ENCODE data around the gene SLIT1. TPM values are rescaled to one million over a fixed set of nuclear protein-coding genes. Genes with fewer than 3 reads are reported as not detected.

SLIT1 gene
- total and polyA plus RNA-seq, 2 of the 8 experiments (the other 6 are each of a cell fraction or from before 2014, with no cell fraction given), result 0.70 to 0.88 TPM

- H3K4me1 ChIP-seq (replicated peaks in 1 of 4; ENCODE audit: control insufficient read depth in 3 of 4, insufficient read depth in 4 of 4, low read length in 3 of 4), result peaks cover 0 to 17% (median 11%) of the 10 kb centered on the region in 4 experiments; a peak in 6 of 7 replicates
- H3K9me3 ChIP-seq (ENCODE audit: insufficient read depth in 2 of 2, low read depth in 1 of 2, low read length in 1 of 2), result no peaks in the 10 kb centered on the region
- H2BK15ac ChIP-seq (ENCODE audit: low read length), result no peak overlapping the region
- H3K79me2 ChIP-seq (ENCODE audit: control insufficient read depth in 1 of 2, insufficient read depth in 2 of 2, low read length in 2 of 2), result no peaks in the 10 kb centered on the region
- no peak overlapping the region for H4K5ac ChIP-seq (ENCODE audit: insufficient read length, low read depth, low read length)
- no peaks in the 10 kb centered on the region for H3K36me3 ChIP-seq (ENCODE audit: control insufficient read depth in 2 of 4, insufficient read depth in 4 of 4, low read length in 3 of 4)
- no peak overlapping the region for H2BK20ac ChIP-seq (ENCODE audit: low read length)
- TF ChIP-seq FOSL1 (IDR thresholded peaks at IDR 0.05; ENCODE audit: insufficient read depth, low read depth, low read length) (no peak), PHF8 (conservative IDR thresholded peaks at IDR 0.05; ENCODE audit: low read depth, low read length) (no peak), KDM5A (IDR thresholded peaks at IDR 0.05; ENCODE audit: low read length) (no peak), ASH2L (IDR thresholded peaks at IDR 0.05; ENCODE audit: low read length) (no peak), SUZ12 (IDR thresholded peaks at IDR 0.05; ENCODE audit: low read length) (no peak), KDM1A (IDR thresholded peaks at IDR 0.05; ENCODE audit: borderline replicate concordance, low read length) (no peak), SIN3A (conservative IDR thresholded peaks at IDR 0.05 in 1 of 2, IDR thresholded peaks at IDR 0.05 in 1 of 2; ENCODE audit: low read depth in 1 of 2, low read length in 2 of 2) (no peak), TEAD4 (IDR thresholded peaks at IDR 0.05; ENCODE audit: low read depth, low read length) (no peak), SIX5 (IDR thresholded peaks at IDR 0.05; ENCODE audit: low read depth, low read length) (no peak)
- DNase-seq (ENCODE audit: low read depth in 1 of 2, low spot score in 2 of 2) (no peak), FAIRE-seq (no peak)
- no peak overlapping the region for H3K9ac ChIP-seq (replicated peaks in 1 of 4; ENCODE audit: extremely low read depth in 1 of 4, low read depth in 3 of 4, low read length in 3 of 4)
- 87% methylated on average over 5 of the region's 6 CpGs; no CpG with 5 or more reads in 1 of the 2 experiments for WGBS, 2 experiments (ENCODE audit: extremely low coverage in 1 of 2, insufficient coverage in 1 of 2, insufficient read length in 1 of 2, insufficient replicate concordance in 2 of 2, low coverage in 1 of 2, low lambda C conversion rate in 2 of 2, missing lambda C conversion rate in 1 of 2)
- ChIA-PET CTCF (ENCODE audit: partially characterized antibody) (interaction anchor here (0.8 to 43.6 kb wide), 10 partner anchors 13 to 204 kb away, joined by 3 to 1348 read pairs (median 5); no protein-coding TSS in a partner anchor), POLR2A (ENCODE audit: partially characterized antibody) (interaction anchor here (1.3 to 2.1 kb wide), 4 partner anchors 9 to 83 kb away, joined by 3 to 4 read pairs (median 3); partner anchors contain the start of gene SLIT1)
- H3K79me1 ChIP-seq (ENCODE audit: low read depth, low read length), result no peaks in the 10 kb centered on the region
- no peak overlapping the region for H3K18ac ChIP-seq (ENCODE audit: extremely low read depth, low read length)
- H3K4ac ChIP-seq (replicated peaks; ENCODE audit: insufficient read length, low read depth, low read length), result no peak overlapping the region
- no peak overlapping the region for H3K56ac ChIP-seq (replicated peaks; ENCODE audit: insufficient read length, low read depth, low read length)
- no peaks in the 10 kb centered on the region for H4K20me1 ChIP-seq (replicated peaks in 1 of 2; ENCODE audit: control insufficient read depth in 1 of 2, insufficient read depth in 2 of 2, low read length in 2 of 2)
- no peak overlapping the region for H2AK5ac ChIP-seq (ENCODE audit: low read depth, low read length)
- H3K27ac ChIP-seq (ENCODE audit: low read depth, low read length), result no peak overlapping the region
- H2BK12ac ChIP-seq (ENCODE audit: low read depth, low read length), result peak overlapping the region; percentile 55; the same call in 1 of the 2 replicates
- no peak overlapping the region for H2BK120ac ChIP-seq (replicated peaks; ENCODE audit: low read depth, low read length)
- no peak overlapping the region for H2AFZ ChIP-seq (ENCODE audit: low read length)
- H4K91ac ChIP-seq (replicated peaks; ENCODE audit: insufficient read length, low read length), result no peak overlapping the region
- H3K27me3 ChIP-seq (replicated peaks in 1 of 4; ENCODE audit: control insufficient read depth in 3 of 4, extremely low read depth in 1 of 4, insufficient read depth in 3 of 4, low read length in 3 of 4), result no peaks in the 10 kb centered on the region; a peak in 1 of 7 replicates
- no peaks in the 10 kb centered on the region for H3K23me2 ChIP-seq (ENCODE audit: low read depth, low read length)
- no peak overlapping the region for H4K8ac ChIP-seq (ENCODE audit: extremely low read depth, insufficient read depth, low read length)
- H3K14ac ChIP-seq (ENCODE audit: insufficient read length), result no peak overlapping the region
- no peak overlapping the region for H3K4me2 ChIP-seq (ENCODE audit: insufficient read depth in 1 of 2, low read depth in 2 of 2, low read length in 2 of 2)
- no peak overlapping the region for H3K4me3 ChIP-seq (ENCODE audit: extremely low read depth in 1 of 4, insufficient read depth in 2 of 4, low read depth in 3 of 4, low read length in 4 of 4)
- H3K23ac ChIP-seq (ENCODE audit: insufficient read length), result no peak overlapping the region
- H2BK5ac ChIP-seq (ENCODE audit: low read depth, low read length), result no peak overlapping the region
Observed at GRCh38 chr10:97102441-97102840, 83.3 kb downstream of the SLIT1 start.

Data from H1 (cell line).